ENCODE measurements around the gene MAN1A2. TPM values are rescaled to one million over a fixed set of nuclear protein-coding genes. Genes with fewer than 3 reads are reported as not detected.
A peak's percentile ranks its signal among the peaks of the same experiment; 100 is the strongest.

MAN1A2 gene
- total and polyA plus RNA-seq, 2 experiments from 2014 or later, result 22.8 to 48.1 TPM

GRCh38 chr1:117413412-117413811 is 46.2 kb downstream of the MAN1A2 start:
- Histone ChIP-seq H3K9ac (no peak overlapping the region), H4K20me1 (ENCODE audit: insufficient read depth) (no peaks in the 10 kb centered on the region), H3K27ac (no peak overlapping the region), H3K4me2 (ENCODE audit: unreplicated experiment) (no peak overlapping the region), H3K79me2 (ENCODE audit: insufficient read depth) (peaks cover 49% of the 10 kb centered on the region), H3K4me1 (ENCODE audit: insufficient read depth) (peaks cover 7% of the 10 kb centered on the region; the same call in 1 of the 2 replicates), H3F3A (ENCODE audit: insufficient read depth) (no peaks in the 10 kb centered on the region), H3K27me3 (replicated peaks; ENCODE audit: insufficient read depth) (no peaks in the 10 kb centered on the region), H3K9me2 (ENCODE audit: insufficient read depth) (0 out of 2 replicates have a peak, but pooled peaks cover 4% of the 10 kb centered on the region), H3K9me3 (ENCODE audit: low read depth) (no peaks in the 10 kb centered on the region), H3K4me3 (no peak overlapping the region), H2AFZ (no peak overlapping the region), H3K36me3 (ENCODE audit: low read depth) (no peaks in the 10 kb centered on the region)
- DNase-seq, result no peak
- no peak for TF ChIP-seq EZH2 (IDR thresholded peaks at IDR 0.05; ENCODE audit: insufficient read depth, poor library complexity, severe bottlenecking)
- no peak for TF ChIP-seq EZH2phosphoT487 (IDR thresholded peaks at IDR 0.05; ENCODE audit: insufficient read depth, low read depth)
- in situ Hi-C loops (cut with MboI), result no loop called here
- 81 to 92% methylated on average over 3 of the region's 3 CpGs for WGBS, 2 experiments (ENCODE audit: low coverage in 1 of 2, low lambda C conversion rate in 2 of 2, missing lambda C conversion rate in 2 of 2)

- WGBS, 2 experiments (ENCODE audit: low coverage in 1 of 2, low lambda C conversion rate in 2 of 2, missing lambda C conversion rate in 2 of 2), result 96 to 97% methylated on average over 4 of the region's 4 CpGs
- no peak for DNase-seq
- no peaks in the 10 kb centered on the region for H3K36me3 ChIP-seq (ENCODE audit: low read depth)
- no peak overlapping the region for H3K27ac ChIP-seq
- peaks cover 7% of the 10 kb centered on the region; the same call in 1 of the 2 replicates for H3K4me1 ChIP-seq (ENCODE audit: insufficient read depth)
- no peak overlapping the region for H2AFZ ChIP-seq
- H3K79me2 ChIP-seq (ENCODE audit: insufficient read depth), result peaks cover 41% of the 10 kb centered on the region
- no peaks in the 10 kb centered on the region for H3K9me3 ChIP-seq (ENCODE audit: low read depth)
- no peaks in the 10 kb centered on the region for H4K20me1 ChIP-seq (ENCODE audit: insufficient read depth)
- no peak overlapping the region for H3K4me3 ChIP-seq
- in situ Hi-C loops (cut with MboI), result no loop called here
- H3K9me2 ChIP-seq (ENCODE audit: insufficient read depth), result 0 out of 2 replicates have a peak, but pooled peaks cover 4% of the 10 kb centered on the region
- TF ChIP-seq EZH2 (IDR thresholded peaks at IDR 0.05; ENCODE audit: insufficient read depth, poor library complexity, severe bottlenecking) (no peak), EZH2phosphoT487 (IDR thresholded peaks at IDR 0.05; ENCODE audit: insufficient read depth, low read depth) (no peak)
- no peak overlapping the region for H3K4me2 ChIP-seq (ENCODE audit: unreplicated experiment)
- no peak overlapping the region for H3K9ac ChIP-seq
- H3K27me3 ChIP-seq (replicated peaks; ENCODE audit: insufficient read depth), result no peaks in the 10 kb centered on the region
- no peaks in the 10 kb centered on the region for H3F3A ChIP-seq (ENCODE audit: insufficient read depth)
Measured at GRCh38 chr1:117414943-117415342, 47.7 kb downstream of the MAN1A2 start.

- in situ Hi-C loops (cut with MboI), result no loop called here
- TF ChIP-seq EZH2phosphoT487 (IDR thresholded peaks at IDR 0.05; ENCODE audit: insufficient read depth, low read depth) (no peak), EZH2 (IDR thresholded peaks at IDR 0.05; ENCODE audit: insufficient read depth, poor library complexity, severe bottlenecking) (no peak)
Measured at GRCh38 chr1:117416004-117416403, 48.8 kb downstream of the MAN1A2 start.

GRCh38 chr1:117416546-117417125 is 49.4 kb downstream of the MAN1A2 start:
- Histone ChIP-seq H3K79me2 (ENCODE audit: insufficient read depth) (peaks cover 24% of the 10 kb centered on the region), H3K9me2 (ENCODE audit: insufficient read depth) (0 out of 2 replicates have a peak, but pooled peaks cover 4% of the 10 kb centered on the region), H2AFZ (no peak overlapping the region), H3K4me3 (no peak overlapping the region), H3K4me2 (ENCODE audit: unreplicated experiment) (no peak overlapping the region), H3K9me3 (ENCODE audit: low read depth) (no peaks in the 10 kb centered on the region), H4K20me1 (ENCODE audit: insufficient read depth) (no peaks in the 10 kb centered on the region), H3K4me1 (ENCODE audit: insufficient read depth) (peaks cover 7% of the 10 kb centered on the region; the same call in 1 of the 2 replicates), H3K27ac (no peak overlapping the region), H3F3A (ENCODE audit: insufficient read depth) (no peaks in the 10 kb centered on the region), H3K27me3 (replicated peaks; ENCODE audit: insufficient read depth) (no peaks in the 10 kb centered on the region), H3K36me3 (ENCODE audit: low read depth) (no peaks in the 10 kb centered on the region; the same call in 1 of the 2 replicates), H3K9ac (no peak overlapping the region)
- TF ChIP-seq EZH2 (IDR thresholded peaks at IDR 0.05; ENCODE audit: insufficient read depth, poor library complexity, severe bottlenecking) (no peak), EZH2phosphoT487 (IDR thresholded peaks at IDR 0.05; ENCODE audit: insufficient read depth, low read depth) (no peak)
- in situ Hi-C loops (cut with MboI), result no loop called here
- no peak for DNase-seq

More at GRCh38 chr1:117416004-117416403, 48.8 kb downstream of the MAN1A2 start:
- Histone ChIP-seq H3K79me2 (ENCODE audit: insufficient read depth) (peaks cover 30% of the 10 kb centered on the region), H3F3A (ENCODE audit: insufficient read depth) (no peaks in the 10 kb centered on the region), H3K4me3 (no peak overlapping the region), H2AFZ (no peak overlapping the region), H3K4me1 (ENCODE audit: insufficient read depth) (peaks cover 7% of the 10 kb centered on the region; the same call in 1 of the 2 replicates), H4K20me1 (ENCODE audit: insufficient read depth) (no peaks in the 10 kb centered on the region), H3K36me3 (ENCODE audit: low read depth) (no peaks in the 10 kb centered on the region; the same call in 1 of the 2 replicates), H3K27ac (no peak overlapping the region), H3K9ac (no peak overlapping the region), H3K27me3 (replicated peaks; ENCODE audit: insufficient read depth) (no peaks in the 10 kb centered on the region), H3K4me2 (ENCODE audit: unreplicated experiment) (no peak overlapping the region), H3K9me2 (ENCODE audit: insufficient read depth) (0 out of 2 replicates have a peak, but pooled peaks cover 4% of the 10 kb centered on the region), H3K9me3 (ENCODE audit: low read depth) (no peaks in the 10 kb centered on the region)
- DNase-seq, result peak; percentile 4
- WGBS, 2 experiments (ENCODE audit: low coverage in 1 of 2, low lambda C conversion rate in 2 of 2, missing lambda C conversion rate in 2 of 2), result 95 to 100% methylated on average over 1 of the region's 1 CpG
